ENCODE measurements around the gene RASIP1.

Gene RASIP1

DNA sequence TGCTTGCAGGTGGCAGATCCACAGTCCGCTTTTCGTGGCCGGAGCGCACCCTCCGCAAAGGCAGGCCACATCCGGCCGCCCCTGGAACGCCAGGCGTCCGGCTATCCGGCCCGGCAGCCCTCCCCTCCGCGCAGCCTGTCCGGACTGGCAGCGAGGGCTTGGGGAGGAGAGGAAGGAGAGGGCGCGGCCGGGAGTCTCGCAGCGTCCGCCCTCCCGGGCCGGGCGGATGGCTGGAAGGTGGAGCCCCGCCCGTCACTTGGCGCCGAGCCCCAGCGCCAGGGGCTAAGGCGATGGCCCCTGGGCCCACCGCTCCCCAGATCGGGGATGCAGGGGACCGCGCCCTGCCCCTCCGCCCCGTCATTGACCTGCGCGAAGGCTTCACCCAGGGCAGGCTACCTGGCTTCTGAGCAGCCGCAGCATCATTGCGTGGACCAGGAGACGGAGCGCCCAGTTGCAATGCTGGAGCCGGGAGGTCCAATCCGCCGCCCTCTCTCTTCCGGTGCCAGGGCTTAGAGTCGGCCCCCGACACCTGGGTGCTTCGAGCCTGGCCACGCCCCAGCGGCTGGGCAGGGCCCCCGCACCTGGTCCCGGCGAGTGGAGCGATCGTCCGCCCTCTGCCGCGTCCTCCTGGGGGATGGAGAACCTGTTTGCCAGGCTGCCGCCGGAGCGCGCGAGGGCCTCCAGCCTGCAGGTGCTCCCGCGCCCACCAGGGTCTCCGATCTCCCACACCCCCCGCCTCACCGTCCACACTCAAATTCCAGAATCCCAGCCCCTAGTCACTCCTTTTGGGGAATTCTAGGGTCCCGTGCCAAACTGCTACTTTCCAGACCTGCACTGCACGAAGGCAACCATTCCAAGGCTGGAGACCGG, 12.3 kb upstream of the RASIP1 start, which contains the start of gene FUT1:
FUT1 (minus strand) TSS at position 146 of the 870 bp plus-strand sequence. CDS start 1,360 bp downstream, outside the sequence.
- DNase-seq, result peak; percentile 99

DNA sequence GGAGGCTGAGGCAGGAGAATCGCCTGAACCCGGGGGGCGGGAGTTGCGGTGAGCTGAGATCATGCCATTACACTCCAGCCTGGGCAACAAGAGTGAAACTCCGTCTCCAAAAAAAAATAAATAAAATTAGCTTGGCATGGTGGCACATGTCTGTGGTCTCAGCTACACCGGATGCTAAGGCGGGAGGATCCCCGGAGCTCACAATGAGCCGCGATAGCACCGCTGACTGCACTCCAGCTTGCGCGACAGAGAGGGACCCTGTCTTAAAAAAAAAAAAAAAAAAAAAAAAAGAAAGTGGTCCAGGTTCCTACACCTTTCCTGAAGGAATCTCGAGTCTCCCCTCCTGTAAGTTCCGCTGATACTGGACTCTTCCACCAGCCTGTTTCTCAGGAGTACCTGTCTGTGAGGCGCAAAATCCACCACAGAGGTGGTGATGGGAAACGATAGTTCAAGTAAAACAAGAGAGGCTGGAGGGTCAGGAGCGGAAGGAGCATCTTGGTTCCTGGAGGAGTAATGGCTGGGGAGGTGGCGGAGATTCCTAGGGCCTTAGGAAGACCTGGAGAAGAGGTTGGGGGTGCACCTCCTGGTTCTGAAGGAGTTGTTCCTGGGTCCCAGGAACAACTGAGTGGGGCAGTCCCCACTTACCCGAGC, 11.6 kb upstream of the RASIP1 start:
- peak; percentile 69 for DNase-seq

DNA sequence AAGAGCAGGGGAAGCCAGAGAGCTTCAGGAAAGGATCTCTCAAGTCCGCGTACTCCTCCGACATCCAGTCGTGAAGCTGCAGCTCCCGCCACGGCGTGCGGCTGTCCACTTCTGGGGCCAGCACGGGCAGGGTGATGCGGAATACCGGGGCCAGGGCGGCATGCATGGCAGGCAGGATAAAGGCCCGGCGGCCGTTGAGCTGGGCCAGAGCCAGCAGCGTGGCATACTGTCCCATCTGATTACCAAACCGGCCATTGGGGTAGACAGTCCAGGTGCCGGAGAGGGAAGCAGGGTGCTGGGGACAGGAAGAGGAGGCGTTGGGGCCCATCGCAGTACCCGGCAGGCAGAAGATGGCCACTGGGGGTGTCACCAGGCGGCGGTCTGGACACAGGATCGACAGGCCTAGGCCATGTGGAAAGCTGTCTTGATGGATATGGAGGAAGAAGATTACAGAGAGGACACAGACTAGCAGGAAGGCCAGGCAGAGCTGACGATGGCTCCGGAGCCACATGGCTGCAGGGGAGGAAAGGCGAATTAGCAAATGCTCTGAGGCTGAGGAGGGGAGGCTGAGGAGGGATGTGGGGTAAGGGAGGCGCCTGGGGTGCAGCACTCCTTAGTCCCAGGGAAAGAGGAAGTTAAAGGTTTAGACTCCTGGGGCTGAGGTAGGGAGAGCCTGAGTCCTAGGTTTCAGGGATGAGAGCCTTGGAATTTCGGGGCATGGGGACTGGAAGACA, 10.5 kb upstream of the RASIP1 start:
- DNase-seq, result no peak

DNA sequence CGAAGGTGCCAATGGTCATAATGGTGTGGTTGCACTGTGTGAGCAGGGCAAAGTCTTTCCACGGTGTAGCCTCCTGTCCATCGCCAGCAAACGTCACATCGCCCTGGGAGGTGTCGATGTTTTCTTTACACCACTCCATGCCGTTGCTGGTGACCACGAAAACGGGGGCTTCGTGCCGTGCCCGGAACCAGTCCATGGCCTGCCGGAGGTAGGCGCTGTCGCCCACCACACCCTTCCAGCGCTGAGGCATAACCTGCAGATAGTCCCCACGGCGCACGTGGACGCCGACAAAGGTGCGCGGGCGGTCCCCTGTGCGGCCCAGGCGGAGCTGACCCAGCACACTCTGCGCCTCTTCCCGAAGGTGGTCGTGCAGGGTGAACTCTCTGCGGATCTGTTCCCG, 9.9 kb upstream of the RASIP1 start:
- no peak for DNase-seq

DNA sequence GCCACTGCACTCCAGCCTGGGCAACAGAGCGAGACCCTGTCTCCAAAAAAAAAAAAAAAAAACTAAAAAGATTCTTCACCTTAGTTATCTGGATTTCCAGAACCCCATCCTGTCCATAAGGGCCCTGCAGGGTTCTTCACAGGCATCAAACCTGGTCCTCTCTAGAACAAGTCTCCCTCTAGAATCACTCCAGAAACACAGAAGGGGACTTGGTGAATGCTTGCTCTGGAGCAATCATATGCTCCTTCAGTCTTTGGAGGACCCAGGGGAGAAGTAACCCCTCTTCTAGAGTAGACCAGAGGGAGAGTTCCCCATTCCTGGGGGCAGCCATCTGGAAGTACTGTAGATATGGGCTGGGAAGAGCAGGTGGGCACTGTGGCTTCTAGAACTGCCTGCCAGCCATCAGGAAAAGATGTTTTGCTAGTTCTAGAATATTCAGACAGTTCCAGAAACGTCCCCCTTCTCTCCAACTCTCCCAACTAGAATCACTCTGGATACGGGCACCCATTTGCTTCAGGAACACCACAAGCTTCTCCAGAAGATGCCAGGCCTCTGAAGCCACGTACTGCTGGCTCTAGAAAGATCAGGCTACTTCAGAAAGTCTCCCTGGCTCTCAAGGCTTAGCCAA, 9.3 kb upstream of the RASIP1 start:
- no peak for DNase-seq

DNA sequence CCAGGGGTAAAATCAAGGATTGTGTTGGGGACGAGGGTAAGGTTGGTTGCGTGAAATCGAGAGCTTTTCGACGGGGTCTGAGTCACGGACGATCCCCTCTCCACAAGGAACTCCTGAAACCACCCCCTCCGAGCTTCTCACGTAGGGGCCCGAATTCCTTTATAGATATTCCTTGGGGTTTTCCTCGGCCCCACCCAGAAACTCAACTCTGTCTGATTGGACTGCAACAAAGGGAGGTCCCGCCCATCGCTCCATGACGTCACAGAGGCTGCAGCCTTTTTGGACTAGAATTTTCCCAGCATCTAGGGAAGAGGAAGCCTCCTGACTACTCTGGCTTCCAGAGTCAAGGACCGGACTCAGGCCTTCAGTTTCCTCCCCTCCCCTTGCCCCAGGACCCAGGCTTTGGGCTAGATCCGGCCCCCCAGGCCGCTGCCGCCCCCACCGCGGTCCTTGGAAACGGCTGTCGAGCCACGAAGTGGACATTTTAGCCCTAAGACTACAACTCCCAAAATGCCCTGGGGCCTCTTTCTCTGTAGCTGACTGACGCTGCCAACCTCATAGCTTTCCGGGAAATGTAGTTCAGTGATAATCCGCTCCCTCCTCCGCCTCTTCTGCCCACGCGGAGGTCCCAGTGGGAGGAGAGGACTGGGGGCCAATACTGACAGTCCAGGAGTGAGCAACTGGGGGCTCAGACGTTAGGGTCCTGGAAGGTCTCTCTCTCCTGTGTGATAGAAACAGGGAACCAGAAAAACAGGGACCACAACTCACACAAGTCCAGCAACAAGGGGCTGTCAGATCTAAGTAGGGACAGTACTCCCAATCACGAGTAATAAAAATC, 6.5 kb upstream of the RASIP1 start, which contains the start of gene IZUMO1:
IZUMO1 (minus strand) TSS at position 172 of the 838 bp plus-strand sequence. CDS start 1,050 bp downstream, outside the sequence.
- peak; percentile 78 for DNase-seq

DNA sequence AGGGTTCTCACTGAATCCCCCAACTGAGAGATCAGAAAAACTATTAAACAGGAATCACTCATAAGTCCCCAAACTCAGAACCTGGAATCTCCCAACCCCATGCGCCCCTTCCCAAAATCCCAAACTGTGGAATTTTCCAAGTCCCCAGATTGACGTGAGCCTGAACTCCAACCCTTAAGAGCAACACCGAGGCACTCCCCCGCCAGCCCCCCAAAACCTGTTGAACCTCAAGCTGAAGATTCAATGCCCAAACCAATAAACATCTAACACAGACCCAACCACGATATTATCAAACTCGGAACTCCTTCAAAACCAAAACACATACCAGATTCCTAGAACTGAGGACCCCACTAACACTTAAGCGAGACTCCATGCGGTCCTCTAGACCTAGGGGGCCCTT, 5.7 kb upstream of the RASIP1 start:
- no peak for DNase-seq

DNA sequence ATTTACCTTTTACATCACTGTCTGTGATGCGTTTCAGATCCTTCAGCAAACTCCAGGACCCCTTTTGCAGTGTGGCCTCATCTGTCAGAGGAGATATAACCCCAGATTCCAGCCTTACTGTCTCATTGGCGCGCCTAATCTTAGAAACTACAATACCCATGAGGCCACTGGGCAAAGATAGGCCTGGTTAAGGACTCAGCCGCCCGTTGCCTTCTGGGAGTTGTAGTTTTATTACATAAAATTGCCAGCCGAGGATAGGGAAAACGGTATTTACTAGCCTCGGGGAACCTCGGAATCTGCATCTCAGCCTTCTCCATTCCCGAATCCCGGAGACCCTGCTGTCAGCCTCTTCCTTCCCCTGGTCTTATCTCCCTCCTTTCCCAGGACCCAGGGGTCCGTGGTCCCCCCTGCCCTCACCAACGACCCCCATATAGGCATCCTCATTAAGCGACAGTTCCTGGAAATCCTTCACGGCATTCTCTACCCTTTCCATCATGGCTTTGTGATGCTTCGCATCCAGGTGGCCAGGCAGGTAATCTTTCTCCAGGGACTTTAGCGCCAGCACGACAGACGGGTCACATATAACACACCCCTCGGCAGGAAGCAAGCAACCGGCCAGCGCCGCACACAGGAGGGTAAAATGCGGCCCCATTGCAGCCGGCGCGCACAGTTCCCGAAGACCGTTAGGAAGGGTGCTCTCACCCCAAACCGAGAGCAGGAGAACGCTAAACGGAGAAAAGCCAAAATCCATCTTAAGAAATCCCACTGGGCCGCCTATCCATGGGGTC, 5.0 kb upstream of the RASIP1 start:
- peak; percentile 91 for DNase-seq

DNA sequence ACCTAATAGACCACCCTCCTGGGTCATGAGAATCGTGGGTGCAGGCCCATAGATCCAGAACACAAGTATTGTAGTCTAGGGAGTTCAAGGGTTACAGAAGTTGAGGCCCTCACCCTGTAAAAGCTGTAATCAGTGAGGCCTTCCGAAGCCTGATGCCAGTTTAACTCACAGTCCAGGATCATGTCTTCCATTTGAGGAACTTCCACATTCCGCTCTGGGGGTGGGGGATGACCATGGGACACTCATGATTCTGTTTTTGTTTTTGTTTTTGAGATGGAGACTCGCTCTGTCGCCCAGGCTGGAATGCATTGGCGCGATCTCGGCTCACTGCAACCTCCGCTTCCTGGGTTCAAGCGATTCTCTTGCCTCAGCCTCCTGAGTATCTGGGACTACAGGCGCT, 1.7 kb upstream of the RASIP1 start:
- no peak for DNase-seq

DNA sequence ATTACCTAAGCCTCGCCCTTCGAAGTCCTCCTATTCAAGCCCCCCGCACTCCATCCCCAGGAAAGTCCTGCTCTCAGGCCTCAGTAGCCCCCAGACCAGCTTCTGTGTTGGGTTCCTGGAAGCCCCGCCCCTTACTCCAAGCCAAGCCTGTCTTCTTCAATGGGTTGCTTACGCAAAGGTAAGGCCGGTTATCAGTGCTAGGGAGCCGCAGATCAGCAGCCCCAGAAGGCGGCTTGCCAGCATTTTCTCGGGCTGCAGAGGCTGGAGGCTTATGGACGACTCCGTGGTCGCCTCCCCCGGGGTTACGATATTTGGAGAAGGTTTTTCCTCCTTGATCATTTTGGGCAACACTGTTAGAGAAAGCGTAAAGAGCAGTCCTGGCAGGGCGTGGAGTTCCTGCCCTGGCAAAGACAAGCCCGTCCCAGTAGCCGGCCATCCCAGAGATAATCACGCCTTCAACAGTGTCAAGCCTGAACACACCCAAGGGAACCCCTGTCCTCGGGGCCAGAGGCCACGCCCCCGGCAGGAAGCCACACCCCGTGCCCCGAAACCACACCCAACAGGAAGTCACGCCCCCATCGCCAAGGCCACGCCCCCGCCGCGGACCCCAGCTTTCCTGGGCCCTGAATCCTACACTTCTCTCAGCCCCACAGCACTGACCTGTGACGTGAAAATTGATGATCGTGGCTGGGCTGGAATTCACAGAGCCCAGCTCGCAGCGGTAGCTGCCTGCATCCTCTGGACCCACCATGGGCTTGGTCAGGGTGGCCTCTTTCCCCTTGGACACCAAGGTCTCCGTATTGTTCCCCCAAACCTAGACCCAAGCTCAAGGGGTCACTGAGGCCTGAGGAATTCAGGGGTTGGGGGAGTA, 954 bp upstream of the RASIP1 start:
- peak; percentile 25 for DNase-seq

DNA sequence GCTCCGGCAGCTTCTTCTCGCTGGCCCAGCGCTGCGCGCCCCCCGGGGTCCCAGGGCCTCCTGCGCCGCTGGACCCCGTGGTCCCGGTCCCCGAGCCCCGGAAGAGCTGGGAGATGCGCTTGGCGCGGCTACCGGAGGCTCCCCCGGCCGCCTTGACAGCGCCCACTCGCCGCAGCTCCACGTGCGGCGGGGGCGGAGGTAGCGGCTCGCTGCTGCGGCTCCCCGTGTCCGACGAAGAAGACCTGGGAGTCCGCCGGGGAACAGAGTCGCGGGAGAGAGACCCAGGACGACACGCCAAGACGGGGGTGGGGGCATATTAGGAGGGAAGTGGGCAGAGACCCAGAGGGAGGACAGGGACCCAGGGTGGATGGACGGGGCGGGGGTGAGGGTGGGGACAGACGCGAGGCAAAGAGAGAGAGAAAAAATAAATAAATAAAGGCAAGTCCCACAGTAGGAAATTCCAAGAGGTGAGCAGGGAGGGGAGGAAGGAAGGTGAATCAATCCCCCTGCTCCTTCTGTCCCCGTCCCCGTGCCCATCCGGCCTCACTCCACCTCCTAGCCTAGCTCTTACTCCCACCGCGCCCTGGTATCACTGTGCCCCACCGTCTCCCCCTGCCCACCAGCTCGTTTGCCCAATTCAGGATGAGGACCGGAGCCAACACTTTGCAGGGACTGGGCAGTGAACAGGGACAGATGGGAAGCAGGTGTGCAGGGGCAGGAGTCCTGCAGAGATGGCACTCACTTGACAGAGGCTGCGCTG, 826 bp downstream of the RASIP1 start:
- peak; percentile 66 for DNase-seq

DNA sequence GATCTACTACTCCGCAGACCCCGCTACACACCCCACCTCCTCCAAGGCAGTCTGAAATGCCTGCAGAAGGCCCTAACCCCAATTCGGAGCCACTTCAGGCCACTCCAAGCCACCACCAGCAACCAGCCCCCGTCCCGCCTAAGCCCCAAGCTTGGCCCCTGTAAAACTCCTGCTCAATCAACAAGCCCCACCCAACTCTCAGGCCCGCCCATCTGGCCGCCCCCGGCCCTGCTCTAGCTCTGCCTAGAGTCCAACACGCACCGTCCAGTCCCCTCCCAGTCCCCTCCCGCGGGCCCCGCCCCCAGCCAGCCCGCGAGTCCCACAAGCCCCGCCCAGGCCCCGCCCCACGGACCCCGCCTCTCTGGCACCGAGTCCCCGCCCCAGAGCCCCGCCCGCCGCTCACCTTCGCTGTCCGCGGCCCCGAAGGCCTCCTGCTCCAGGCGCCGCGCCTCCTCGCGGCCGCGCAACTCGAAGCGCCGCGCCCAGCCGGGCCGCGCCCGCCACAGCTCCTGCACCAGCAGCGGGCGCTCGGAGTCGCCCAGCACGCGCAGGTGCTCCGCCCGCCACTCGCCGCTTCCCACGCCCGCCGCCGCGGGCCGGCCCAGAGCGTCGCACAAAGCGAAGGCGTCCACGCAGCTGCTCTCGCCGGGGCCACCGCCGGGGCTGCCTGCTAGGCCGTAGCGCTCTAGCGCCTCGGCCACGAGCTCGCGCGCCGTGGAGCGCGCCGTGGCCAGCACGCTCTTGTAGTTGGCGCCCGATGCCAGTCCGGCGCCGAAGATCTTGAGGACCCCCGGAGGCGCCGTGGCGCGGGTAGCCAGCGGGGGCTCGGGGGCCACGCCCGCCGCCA, 1.6 kb downstream of the RASIP1 start:
- peak; percentile 98 for DNase-seq

DNA sequence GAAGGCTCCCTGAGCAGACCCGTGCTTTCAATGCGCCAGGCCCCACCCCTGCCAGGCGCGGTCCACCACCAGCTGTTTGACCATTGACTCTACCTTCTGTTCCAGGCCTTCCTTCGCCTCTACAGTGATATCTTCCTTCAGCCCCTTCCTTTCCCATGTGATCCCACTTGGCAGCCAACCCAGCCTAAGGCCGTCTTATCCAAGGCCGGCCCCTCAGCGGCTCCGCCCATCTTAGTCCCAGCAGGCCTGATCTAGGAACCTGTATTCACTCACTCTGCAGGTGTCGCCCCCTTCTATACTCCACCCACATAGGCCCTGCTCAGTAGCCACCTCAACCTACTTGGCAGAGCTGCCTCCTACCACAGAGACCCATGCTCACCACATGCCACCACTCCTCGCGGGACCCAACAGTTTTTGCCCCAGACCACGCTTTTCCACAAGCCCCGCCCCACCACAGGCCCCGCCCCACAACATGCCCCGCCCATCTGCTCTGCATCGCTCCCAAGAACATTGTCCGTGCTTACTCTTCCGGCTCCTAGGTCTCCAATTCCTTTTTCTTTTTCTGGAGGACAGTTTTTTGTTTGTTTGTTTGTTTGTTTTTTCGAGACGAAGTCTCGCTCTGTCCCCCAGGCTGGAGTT, 2.9 kb downstream of the RASIP1 start:
- DNase-seq, result peak; percentile 41

DNA sequence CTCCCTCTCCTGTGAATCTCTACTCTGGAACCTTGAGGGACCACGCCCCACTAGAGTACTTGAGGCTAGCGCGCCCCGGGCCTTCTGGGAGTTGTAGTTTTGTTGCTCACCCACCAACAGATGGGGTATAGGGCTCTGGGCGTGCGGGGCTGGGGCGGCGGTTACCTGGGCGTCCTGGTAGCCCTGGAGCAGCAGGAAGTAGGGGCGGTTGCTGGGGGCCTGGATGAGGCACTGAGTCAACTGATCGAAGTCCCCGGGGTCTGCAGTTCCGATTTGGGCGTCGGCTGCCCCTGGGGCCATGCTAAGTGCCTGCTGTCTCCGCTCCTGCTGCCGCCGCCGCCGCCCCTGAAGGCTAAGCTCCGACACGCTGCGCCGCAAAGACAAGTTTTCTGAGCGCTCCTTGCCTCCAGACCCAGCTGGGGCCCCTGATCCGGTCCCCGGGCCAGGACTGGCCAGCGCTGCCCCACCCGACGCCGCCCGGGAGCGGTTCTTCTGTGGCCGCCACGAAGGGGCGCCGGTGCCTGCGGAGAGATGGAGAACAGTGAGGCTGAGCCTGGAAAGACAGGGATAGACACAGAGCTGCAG, 5.3 kb downstream of the RASIP1 start:
- DNase-seq, result peak; percentile 91

DNA sequence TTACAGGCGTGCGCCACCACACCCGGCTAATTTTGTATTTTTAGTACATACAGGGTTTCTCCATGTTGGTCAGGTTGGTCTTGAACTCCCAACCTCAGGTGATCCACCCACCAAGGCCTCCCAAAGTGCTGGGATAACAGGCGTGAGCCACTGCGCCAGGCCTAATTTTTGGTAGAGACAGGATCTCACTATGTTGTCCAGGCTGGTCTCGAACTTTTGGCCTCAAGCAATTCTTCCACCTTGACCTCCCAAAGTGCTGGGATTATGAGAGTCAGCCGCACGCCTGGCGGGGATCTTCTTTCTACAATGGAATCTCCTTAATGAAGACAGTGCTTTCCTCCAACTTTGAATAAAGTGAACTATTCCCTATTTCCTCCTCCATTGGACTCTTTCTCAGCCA, 5.8 kb downstream of the RASIP1 start:
- DNase-seq, result no peak

DNA sequence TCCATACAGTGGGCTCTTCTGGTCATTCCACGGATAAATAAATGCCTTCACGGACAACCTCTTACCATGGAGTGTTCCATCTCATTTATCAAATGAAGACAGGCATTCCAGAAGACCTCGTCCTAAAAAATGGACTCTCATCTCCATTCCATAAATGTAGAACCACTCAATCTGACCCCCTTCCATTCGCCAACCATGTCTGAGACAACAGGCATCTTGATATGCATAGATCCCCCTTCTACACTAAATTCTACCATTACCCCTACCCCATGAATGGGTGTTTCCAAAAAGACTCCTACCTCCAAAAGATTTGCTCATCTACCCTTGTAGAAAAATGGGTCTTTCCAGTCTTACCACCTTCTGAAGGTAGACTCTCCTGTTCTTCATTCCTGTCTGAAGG, 9.0 kb downstream of the RASIP1 start:
- no peak for DNase-seq

DNA sequence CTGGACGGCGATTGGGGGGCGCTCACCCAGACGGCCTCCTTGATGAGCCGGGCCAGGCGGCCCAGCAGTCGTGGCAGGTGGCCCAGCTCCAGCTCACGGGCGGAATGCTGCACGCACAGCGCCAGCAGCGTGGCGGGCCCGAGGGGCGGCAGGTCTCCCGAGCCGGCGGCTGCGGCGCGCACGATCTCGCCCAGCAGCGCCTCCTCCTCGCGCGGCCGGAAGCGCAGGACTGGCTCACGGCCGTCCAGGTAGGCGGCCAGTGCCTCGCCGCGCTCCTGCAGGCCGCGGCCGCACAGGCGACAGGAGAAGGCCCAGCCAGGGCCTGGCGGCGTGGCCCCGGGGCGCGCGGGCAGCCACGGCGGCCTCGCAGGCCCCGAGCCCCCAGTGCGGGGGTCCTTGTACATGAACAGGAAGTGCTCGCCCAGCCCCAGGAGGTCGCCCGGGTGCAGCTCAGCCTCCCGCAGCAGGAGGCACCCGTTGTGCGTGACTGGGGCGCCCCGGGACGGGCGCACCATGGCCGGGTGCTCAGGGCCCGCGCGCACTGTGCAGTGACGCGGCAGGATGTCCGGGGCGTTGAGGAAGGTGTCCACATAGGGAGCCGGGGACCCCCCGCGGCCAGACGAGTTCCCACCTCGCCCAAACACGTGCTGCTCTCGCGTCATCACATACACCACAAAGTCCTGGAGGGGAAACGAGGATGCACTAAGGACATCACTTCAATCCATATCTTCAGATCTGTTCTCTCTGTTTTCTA, 11.3 kb downstream of the RASIP1 start:
- peak; percentile 62 for DNase-seq

Data from DMS53 (cell line).